HG03064 (cell line): ENCODE data around the gene DCTN2.

Source experiments
- ATAC-seq: cut with Tn5 transposase; IDR thresholded peaks from one replicate; pipeline ENCODE4 v1.9.1; 2021; ENCODE audit warnings: low read depth; ENCODE audit not compliant: unreplicated experiment

Gene DCTN2

DNA sequence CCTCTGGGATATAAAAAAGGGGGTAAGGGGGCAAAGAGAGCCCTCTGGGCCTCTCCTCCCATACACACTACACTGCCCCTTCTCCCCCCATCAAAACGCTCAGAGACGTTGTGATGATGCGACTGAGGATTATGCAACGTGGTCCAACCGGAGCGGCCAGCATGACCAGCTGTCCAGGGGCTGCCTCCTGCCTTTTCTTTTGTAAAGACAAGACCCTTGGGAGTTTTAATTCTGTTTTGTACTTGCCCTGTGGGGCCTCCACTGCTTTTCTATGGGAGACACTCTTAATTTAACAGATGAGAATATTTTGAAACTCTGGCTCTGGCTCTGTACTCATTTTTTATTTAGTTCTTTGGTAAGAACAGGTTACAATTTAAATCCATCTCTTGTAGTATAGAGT lies 17.2 kb downstream of the DCTN2 start:
- no peak for ATAC-seq

DNA sequence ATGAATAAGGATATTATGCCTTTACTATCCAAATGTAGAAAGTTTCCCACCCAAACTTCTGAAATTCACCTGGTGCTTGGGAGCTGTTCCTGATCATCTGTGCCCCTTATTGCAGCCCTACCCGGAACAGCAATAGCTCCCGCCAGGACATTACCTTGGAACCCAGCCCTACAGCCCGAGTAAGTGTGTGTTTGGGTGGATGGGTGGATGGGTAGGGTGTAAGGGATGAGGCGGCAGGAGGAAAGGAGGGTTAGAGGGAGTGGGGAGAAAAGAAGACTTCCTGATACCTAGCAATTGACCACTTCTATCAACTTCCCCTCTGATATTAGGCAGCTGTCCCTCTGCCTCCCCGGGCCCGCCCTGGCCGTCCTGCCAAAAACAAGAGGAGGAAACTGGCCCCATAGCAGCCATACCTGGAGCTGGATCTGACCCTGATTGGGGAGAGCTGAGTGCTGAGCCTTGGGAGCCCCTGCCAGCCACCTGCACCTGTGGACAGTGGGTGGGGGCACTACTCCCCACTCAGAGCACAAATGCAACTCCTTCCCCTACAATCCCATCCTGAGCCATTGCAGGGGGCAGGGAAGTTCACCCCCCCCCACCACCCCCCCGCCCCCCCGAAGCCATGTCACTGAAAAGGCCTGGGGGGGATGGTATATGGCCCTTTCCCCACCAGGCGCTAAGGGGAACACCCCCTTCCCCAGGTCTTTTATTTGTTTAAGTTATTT lies 18.0 kb downstream of the DCTN2 start:
- ATAC-seq: no peak

DNA sequence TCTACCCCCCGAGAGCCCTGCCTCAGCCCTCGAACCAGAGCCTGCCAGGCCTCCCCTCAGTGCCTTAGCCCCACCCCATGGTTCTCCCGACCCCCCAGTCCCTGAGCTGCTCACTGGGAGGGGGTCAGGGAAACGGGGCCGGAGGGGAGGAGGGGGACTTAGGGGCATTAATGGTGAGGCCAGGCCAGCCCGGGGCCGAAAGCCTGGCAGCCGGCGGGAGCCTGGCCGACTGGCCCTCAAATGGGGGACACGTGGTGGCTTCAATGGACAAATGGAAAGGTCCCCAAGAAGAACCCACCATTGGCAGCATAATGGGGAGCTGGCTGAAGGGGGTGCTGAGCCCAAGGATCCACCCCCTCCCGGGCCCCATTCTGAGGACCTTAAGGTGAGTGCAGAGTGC lies 18.8 kb downstream of the DCTN2 start:
- no peak for ATAC-seq

DNA sequence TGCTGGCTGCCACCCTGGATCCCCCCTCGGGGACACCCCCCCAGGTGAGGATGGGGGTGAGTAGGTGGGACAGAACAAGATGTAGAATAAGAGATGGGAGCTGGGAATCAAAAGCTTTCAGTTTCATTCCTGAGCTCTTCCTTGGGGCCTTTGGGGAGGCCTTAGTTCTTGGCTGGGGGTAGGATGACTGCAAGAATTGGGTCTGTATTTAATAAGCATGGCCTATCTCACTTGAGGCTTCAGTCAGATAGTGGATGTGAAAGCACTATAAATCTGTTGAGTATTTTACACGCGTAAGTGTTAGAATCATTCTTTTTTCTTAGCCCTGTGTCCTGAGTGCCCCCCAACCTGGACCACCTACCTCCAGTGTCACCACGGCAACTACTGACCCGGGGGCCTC lies 19.8 kb downstream of the DCTN2 start:
- ATAC-seq: no peak

DNA sequence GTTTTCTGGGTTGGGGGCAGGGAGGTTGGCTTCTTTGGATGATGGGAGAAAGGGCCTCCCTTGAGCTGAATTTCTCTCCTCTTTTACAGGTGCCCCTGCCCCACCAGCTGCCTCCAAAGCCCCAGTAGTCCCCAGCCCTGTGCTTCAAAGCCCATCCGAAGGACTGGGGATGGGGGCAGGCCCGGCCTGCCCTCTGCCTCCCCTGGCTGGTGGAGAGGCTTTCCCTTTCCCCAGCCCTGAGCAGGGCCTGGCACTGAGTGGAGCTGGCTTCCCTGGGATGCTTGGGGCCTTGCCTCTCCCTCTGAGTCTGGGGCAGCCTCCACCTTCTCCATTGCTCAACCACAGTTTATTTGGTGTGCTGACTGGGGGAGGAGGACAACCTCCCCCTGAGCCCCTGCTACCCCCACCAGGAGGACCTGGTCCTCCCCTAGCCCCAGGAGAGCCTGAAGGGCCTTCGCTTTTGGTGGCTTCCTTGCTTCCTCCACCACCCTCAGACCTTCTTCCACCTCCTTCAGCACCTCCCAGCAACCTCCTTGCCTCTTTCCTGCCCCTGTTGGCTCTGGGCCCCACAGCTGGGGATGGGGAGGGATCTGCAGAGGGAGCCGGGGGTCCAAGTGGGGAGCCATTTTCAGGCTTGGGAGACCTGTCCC lies 20.4 kb downstream of the DCTN2 start:
- ATAC-seq: no peak

DNA sequence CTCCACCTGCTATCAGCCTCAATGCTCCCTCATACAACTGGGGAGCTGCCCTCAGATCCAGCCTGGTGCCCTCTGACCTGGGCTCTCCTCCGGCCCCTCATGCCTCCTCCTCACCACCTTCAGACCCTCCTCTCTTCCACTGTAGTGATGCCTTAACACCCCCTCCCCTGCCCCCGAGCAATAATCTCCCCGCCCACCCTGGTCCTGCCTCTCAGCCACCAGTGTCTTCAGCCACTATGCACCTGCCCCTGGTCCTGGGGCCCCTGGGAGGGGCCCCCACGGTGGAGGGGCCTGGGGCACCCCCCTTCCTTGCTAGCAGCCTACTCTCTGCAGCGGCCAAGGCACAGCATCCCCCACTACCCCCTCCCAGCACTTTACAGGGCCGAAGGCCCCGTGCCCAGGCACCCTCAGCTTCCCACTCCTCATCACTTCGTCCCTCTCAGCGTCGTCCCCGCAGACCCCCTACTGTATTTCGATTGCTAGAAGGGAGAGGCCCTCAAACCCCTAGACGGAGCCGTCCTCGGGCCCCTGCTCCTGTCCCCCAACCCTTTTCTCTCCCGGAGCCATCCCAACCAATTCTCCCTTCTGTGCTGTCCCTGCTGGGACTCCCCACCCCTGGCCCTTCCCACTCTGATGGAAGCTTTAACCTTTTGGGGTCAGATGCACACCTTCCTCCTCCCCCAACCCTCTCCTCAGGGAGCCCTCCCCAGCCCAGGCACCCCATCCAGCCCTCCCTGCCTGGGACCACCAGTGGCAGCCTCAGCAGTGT lies 21.2 kb downstream of the DCTN2 start:
- no peak for ATAC-seq

DNA sequence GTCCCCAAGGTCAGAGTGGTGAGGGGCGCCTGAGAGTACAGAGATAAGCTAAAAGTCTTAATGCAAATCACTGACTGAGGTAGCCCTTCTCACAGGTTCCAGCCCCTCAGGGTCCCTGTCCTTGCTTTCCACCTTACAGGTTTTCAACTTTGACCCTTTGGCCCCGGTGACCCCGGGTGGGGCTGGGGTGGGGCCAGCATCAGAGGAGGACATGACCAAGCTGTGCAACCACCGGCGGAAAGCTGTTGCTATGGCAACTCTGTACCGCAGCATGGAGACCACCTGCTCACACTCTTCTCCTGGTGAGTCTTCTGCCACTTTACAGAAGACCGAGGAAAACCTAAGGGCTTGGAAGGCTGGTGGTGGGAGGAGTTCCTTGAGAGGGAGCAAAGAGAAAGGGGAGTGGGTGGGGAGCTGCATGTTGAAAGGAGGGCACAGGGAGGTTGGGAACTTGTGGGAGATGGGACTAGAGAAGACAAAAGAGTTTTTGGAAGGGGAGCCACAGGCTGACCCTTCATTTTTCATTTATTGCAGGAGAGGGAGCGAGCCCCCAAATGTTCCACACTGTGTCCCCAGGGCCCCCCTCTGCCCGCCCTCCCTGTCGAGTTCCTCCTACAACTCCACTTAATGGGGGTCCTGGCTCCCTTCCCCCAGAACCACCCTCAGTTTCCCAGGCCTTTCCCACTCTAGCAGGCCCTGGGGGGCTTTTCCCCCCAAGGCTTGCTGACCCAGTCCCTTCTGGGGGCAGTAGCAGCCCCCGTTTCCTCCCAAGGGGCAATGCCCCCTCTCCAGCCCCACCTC lies 22.0 kb downstream of the DCTN2 start:
- no peak for ATAC-seq

DNA sequence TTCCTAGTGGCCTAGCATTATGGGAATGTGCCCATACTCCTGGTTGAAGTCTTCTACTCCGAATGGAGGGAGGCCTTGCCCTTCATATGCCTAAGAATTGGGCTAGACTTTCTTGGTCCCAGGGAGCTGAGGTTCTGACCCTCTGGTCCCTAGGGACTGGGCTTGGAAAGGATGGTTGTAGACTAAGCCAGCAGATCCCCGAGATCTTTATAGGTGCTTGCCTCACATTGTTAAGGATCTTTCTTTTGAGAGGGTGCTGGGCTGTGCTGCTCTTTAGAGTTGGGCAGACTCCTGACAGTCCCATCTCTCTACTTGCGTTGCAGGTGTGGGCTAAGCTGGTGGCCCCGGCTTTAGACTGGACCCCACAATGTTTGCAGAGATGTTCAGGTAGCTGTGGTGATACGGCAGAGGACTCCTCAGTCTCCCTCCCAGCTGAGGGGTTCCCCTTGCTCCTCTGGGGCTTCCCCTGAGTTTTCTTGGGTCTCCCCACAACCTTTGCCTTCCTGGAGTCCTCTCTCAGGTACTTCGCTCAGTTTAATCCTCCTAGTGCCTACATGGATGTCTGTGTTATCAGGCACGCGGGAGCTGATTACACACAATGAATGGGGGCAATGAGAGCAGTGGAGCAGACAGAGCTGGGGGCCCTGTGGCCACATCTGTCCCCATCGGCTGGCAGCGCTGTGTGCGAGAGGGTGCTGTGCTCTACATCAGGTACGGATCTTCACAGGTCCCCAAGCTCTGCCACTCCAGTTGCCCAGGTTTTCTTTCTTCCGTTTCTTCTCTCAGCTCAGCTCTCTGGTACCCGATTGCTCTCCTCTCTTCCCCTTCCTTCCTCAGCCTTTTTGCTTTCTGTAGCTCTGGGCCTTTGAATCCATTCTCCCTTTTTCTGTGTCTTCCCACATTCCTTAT lies 23.0 kb downstream of the DCTN2 start:
- no peak for ATAC-seq

DNA sequence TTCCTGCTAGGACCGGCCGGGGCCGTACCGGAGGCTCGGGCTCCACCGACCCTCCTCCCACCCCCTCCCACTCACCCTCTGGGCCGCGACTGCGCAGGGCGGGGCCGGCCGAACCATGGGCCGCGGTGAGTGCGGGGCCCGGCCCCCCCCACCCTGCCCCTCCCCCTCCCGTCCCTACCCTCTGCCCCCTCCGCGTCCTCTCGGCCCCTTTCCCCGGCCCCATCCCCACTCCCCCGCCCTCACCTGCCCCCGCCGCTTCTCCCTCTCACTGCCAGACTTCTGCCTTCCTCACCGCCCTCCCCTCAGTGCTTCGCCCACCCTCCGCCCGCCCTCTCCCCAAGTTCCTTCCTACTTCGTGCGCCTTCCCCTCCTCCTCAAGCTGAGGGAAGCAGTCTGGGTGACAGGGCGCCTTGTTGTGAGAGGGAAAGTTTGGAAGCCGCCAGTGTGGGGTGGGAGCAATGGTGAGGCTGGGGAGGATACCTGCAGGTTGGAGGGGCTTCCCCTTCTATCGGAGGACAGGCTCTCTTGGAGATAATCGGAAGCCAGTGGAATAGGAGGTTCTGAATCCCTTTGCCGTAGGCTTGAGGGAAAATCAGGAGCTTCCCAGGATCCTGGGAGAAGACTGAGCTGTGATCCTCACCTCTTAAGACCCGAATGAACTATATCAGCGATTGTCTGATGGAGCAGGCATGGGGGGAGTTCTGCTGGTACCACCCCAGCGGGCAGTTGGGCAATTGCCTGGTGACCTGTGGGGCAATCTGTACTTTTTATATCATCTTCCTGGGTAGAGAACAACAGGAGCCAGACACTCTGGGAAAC lies 23.9 kb downstream of the DCTN2 start:
- no peak for ATAC-seq

DNA sequence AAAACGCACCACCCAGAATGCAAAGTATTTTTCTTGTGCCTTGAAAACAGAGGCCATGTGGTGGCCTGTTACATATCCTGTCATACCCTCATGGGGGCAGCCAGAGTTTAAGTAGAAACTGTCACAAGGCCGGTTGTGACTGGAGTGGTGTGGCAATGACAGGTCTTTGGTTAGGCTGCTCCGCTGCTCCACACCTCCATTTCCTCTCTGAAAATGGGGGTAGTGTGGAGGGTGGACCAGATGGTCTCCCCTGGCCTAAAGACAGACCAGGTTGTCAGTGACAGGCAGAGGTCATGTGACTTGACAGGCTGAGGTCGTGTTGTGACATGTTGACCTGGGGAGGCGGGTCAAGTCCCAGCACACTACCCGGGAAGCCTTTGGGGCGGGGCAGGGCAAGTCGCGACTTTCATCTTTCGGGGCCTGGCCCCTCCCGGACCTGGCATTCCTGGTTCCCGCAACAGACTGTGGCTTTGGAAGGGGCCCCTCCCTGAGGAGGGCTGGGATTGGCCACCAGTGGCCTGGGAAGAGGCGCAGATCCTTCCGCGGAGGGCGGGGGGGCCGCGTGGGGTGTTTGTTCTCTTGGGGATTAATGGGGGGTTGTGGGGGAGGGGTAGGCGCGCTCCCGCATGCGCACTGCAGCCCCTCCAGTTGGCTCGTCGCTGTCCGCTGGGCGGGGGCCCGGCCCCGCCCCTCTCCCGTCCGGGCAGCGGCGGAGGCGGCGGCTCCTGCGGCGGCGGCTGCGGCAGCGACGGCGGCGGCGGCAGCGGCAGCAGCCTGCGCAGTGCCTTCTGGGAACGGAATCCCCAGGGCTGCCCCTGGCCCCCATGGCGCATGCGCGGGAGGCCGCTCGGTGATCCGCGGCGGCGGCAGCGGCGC lies 24.7 kb downstream of the DCTN2 start, which contains the start of gene MBD6:
Gene MBD6 (plus strand): TSS at position 814 of the 876 bp plus-strand sequence. CDS start 1,480 bp downstream, outside the sequence.
- ATAC-seq: peak; percentile 41

DNA sequence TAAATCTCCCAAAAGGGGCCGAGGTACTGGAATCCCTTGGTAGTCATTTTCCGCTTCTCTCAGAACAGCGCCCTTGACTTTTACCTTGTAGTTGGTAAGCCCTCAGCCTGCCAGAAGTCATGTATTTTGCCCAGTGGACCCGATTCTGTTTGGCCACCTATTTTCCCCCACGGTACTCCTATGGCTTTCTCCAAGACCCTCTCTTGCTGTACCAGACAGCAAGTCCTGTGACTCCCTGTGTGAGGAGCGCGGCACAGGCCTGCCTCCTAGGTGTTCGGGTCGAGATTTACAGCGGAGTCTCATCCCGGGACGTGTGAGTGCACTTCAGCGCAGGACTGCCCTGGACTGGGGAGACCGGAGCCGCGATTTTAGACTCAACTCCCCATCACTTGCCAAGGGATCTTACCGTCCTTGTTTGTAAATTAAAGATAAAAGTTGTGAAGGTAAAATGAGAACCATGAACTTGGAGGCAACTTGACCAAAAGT lies 25.4 kb downstream of the DCTN2 start:
- ATAC-seq: no peak

DNA sequence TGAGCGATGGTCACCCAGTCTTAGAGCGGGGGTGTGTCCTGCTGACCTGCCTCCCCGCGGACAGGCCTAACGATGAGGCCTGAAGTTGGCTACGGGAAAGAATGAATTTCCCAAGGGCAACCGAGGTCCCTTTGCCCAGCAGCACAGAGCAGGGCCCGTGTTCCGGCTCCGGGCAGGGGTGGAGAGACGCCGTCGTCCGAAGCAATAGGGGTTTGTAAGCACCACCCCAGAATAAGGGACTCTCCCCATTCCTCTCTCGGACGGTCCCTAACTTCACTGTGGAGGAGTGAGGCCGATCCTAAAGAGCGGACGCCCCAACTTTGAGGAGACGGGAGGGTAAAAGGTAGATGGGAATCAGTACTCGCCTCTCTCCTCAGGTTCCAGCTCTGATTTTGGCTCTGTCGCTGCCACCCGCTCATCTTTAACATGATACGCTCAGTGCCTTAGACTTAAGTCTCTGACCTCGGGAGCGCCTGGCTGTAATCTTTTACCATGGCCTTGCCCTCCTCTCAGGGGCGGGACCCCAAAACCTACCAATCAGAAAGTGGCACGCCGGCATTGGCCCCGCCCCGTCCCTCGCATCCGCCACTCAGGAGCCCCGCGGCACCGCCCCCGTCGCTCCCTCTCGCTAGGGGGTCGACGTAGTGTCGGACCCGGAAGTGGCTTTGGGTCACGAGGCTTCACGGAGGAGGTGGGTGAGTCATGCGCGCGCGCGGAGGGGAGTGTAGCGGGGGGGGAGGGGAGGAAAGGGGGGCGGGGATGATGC lies 26.8 kb downstream of the DCTN2 start, which contains the start of gene DDIT3:
Gene DDIT3 (minus strand): TSS at position 462 of the 766 bp plus-strand sequence. CDS start 3,108 bp downstream, outside the sequence.
- peak; percentile 60 for ATAC-seq

DNA sequence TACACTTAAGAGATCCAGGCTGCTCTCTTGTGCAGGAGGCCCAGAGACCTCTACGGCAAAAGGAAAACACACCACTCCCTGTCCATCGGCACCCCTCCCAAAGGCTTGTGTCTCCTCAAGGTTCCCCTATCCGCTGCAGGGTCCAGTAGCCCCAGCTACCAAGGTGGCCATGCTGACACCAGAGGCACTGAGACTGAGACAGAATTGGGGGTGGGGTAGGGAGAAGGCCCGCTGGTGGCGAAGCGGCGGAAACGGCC lies 27.3 kb downstream of the DCTN2 start:
- peak; percentile 0 for ATAC-seq

DNA sequence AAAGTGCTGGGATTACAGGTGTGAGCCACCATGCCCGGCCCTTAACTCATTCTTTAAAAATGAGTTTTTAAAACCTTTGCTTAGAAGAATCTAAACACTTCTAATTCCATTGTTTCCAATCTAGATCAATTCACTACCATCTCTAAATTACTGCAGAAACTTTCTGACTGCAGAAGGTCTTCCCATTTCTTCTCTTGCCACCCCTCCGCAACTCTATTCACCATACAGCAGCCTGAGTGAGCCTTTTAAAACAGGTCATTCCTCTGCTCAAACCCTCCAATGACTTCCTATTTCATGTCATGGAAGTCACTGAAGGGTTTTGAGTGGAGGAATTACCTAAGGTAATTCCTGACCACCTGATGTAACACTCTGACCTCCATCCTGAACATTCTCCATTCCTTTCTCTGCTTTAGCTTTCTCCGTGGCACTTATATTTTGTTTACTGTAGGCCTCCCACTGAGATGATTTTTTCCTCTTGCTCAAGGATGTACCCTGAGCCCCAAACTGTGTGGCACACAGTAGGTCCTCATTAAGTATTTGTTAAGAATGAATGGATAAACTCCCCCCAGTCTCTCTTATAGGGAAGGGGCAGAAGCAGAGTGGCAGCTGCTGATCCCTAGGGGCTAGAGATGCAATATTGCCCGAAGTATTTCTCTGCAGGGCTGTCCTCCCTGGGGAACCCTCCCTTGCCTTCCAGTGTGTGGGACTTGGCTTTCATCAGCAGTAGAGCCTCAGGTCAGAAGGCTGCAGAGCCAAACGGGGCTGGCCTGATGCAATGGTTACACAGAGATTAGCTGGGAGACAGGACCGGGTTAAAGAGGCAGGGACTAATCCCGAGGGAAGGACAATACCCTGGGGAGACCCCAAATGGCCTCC lies 27.8 kb downstream of the DCTN2 start:
- ATAC-seq: no peak

DNA sequence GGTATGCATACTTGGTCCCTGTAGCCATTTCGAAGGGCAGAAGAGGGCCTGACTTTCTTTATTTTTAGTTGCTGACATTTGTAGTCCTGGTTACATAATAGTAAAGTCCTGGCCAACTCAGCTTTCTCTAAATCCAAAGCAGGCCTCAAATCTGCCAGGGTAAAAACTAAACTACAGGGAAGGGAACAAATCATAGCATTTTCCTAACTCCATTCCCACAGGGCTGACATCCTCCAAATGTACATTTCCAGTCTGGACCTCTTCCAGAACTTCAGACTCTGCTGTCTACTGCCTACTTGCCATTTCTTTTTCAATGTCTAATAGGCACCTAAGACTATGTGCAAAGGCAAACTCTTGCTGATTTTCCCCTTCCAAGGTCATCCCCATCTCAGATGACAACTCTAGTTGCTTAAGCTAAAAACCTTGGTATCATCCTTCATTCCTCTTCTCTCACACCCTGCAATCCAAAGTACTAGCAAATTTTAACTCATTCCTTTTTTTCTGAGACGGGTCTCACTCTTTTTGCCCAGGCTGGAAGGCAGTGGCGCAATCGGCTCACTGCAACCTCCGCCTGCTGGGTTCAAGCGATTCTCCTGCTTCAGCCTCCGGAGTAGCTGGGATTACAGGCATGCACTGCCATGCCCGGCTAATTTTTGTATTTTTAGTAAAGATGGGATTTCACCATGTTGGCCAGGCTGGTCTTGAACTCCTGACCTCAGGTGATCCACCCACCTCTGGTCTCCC lies 28.6 kb downstream of the DCTN2 start:
- no peak for ATAC-seq
